GM18907 (cell line): Measurements from ENCODE around the gene PREX1.

Source experiments
- ATAC-seq: cut with Tn5 transposase; IDR thresholded peaks from one replicate; pipeline ENCODE4 v1.9.1; 2021; ENCODE audit warnings: mild to moderate bottlenecking, moderate library complexity; ENCODE audit not compliant: unreplicated experiment

PREX1 gene

GRCh38 chr20:48687117-48687800 lies 140.5 kb downstream of the PREX1 start:
- ATAC-seq: no peak

GRCh38 chr20:48686238-48687116 lies 141.3 kb downstream of the PREX1 start:
- ATAC-seq: no peak

GRCh38 chr20:48685300-48685699 lies 142.5 kb downstream of the PREX1 start:
- ATAC-seq: no peak

GRCh38 chr20:48684501-48685041 lies 143.2 kb downstream of the PREX1 start:
- ATAC-seq: no peak

GRCh38 chr20:48683467-48684175 lies 144.2 kb downstream of the PREX1 start:
- ATAC-seq: no peak

- ATAC-seq: no peak
Measured at GRCh38 chr20:48682529-48683363, 145.1 kb downstream of the PREX1 start.

GRCh38 chr20:48681873-48682426 lies 145.8 kb downstream of the PREX1 start:
- no peak for ATAC-seq

GRCh38 chr20:48681201-48681872 lies 146.5 kb downstream of the PREX1 start:
- ATAC-seq: no peak

GRCh38 chr20:48680650-48681049 lies 147.1 kb downstream of the PREX1 start:
- no peak for ATAC-seq

GRCh38 chr20:48679599-48679998 lies 148.2 kb downstream of the PREX1 start:
- ATAC-seq: no peak

- no peak for ATAC-seq
Measured at GRCh38 chr20:48679011-48679410, 148.8 kb downstream of the PREX1 start.

- ATAC-seq: no peak
Measured at GRCh38 chr20:48678421-48678820, 149.4 kb downstream of the PREX1 start.

- no peak for ATAC-seq
Measured at GRCh38 chr20:48676795-48677460, 150.9 kb downstream of the PREX1 start.

- ATAC-seq: no peak
Measured at GRCh38 chr20:48676125-48676524, 151.7 kb downstream of the PREX1 start.

GRCh38 chr20:48674461-48674860 lies 153.3 kb downstream of the PREX1 start:
- ATAC-seq: no peak

GRCh38 chr20:48673507-48673906 lies 154.3 kb downstream of the PREX1 start:
- ATAC-seq: no peak

GRCh38 chr20:48672324-48672723 lies 155.5 kb downstream of the PREX1 start:
- ATAC-seq: no peak

GRCh38 chr20:48671141-48671540 lies 156.7 kb downstream of the PREX1 start:
- ATAC-seq: no peak
